GM08714 (cell line): ENCODE results near the gene FGA.
"Not testable (repeated sequence)": the region's sequence is repeated elsewhere in the genome, so short reads cannot be mapped to it uniquely, and the experiment has no call there.

Experiments
- H3K4me3 ChIP-seq: fragments of 200-500 bp; sonication (Bioruptor generic); 2 replicates; pipeline ENCODE4 v1.5.1; 2014; ENCODE audit warnings: mild to moderate bottlenecking, low read length, inconsistent platforms
- ZNF274 ChIP-seq: IDR thresholded peaks from 2 replicates; pipeline ENCODE4 v1.6.1; 2012; ENCODE audit warnings: mild to moderate bottlenecking, low read depth, low read length

FGA gene

DNA sequence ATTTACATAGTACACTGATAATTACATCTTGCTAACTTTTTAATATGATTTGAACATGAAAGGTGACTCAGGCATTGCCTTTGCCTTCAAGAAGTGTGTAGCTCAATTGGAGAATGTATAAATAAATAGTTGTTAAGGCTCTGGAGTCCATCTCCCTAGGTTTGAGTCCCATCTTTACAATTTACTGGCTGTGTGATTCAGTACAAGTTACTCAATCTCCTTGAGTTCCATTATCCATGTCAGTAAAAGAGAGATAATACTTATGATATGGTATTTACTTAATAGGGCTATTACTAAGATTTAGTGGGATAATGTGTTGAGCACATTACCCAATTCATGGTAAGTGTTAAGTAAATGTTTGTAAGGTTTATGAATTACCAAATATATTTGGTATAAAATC lies 23.8 kb upstream of the FGA start:
- no peak overlapping the region for H3K4me3 ChIP-seq
- no peak for TF ChIP-seq ZNF274

GRCh38 chr4:154612472-154613414 lies 22.2 kb upstream of the FGA start, which contains the start of gene FGG:
Gene FGG, minus strand, starts transcription at chr4:154612656. Its CDS starts 47 bp downstream, at chr4:154612609.
- TF ChIP-seq ZNF274, result no peak
- H3K4me3 ChIP-seq, result no peak within 1 kb of the TSS

DNA sequence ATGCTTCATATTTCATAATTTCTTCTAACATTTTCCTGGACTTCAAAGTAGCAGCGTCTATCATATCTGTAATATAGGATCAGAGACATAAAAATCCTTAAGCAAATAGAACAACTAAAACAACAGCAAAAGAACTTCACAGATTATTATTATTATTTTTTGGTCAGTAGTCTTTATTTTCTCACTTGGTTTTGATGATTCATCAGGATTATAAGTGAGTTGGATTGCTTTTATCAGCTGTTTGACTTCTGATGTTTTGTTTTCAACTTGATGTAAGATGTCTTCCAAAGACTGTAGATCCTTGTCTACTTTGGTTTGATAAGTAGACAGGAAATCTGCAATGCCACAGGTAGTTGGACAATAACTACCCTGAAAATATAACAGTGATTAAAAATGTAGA lies 21.3 kb upstream of the FGA start:
- no peak for TF ChIP-seq ZNF274
- H3K4me3 ChIP-seq, result no peak overlapping the region

GRCh38 chr4:154610582-154610981 lies 20.0 kb upstream of the FGA start:
- H3K4me3 ChIP-seq, result no peak overlapping the region
- no peak for TF ChIP-seq ZNF274

DNA sequence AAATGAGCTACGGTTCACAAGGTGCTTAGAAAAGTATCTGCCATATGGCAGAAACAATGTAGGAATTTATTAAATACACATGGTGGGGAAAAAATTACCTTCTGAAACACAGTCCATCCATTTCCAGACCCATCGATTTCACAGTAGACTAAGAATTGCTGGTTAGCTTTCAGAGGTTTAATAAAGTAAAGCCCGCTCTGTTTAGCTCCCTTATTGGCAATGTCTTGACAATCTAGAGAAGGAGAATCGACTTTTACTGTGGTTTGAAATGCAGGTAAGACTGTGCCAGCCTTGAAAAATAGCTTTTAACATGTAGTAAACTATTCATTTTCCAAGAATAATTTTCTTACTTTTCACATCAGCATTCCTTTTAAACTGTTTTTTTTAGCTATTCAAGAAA lies 19.0 kb upstream of the FGA start:
- TF ChIP-seq ZNF274, result no peak
- H3K4me3 ChIP-seq, result no peak overlapping the region

GRCh38 chr4:154608361-154609252 lies 18.1 kb upstream of the FGA start:
- TF ChIP-seq ZNF274, result no peak
- H3K4me3 ChIP-seq, result no peak overlapping the region

GRCh38 chr4:154606728-154607723 lies 16.5 kb upstream of the FGA start:
- no peak for TF ChIP-seq ZNF274
- no peak overlapping the region for H3K4me3 ChIP-seq

GRCh38 chr4:154604696-154605200 lies 14.2 kb upstream of the FGA start:
- no peak for TF ChIP-seq ZNF274
- no peak overlapping the region for H3K4me3 ChIP-seq

DNA sequence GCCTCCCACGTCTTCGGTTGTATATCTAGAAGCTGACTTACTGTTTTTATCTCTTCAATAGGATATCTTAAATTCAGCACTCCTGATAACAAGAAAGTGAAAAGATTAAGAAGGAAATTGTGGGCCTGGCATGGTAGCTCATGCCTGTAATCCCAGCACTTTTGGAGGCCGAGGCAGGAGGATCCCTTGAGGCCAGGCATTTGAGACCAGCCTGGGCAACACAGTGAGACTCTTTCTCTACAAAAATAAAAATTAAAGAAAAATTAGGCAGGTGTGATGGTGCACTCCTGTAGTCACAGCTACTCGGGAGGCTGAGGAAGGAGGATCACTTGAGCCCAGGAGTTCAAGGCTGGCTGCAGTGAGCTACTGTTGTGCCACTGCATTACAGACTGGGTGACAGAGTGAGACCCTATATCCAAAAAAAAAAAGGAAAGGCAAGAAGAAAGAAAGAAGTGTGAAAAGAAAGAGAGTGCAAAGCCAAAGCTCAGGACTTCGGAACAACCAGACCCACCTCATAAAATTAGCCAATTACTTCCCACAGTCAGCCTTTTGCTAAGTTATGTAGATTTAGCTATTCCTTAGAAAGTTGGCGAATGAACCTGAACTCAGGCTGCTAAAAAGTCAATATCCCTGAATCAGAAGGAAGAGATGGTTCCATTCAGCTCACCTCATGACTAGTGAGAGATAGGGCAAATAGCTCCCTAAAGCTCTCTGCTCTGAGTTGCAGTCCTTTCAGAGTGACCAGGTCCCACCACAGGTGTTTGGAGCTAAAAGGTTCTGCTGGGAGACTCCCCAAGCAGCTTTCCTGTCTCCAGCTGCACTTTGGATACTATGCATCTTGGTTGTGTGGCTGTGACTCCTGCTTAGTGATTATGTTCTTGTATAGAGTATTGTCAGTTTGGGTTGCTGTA lies 12.7 kb upstream of the FGA start:
- no peak overlapping the region for H3K4me3 ChIP-seq
- TF ChIP-seq ZNF274, result no peak

DNA sequence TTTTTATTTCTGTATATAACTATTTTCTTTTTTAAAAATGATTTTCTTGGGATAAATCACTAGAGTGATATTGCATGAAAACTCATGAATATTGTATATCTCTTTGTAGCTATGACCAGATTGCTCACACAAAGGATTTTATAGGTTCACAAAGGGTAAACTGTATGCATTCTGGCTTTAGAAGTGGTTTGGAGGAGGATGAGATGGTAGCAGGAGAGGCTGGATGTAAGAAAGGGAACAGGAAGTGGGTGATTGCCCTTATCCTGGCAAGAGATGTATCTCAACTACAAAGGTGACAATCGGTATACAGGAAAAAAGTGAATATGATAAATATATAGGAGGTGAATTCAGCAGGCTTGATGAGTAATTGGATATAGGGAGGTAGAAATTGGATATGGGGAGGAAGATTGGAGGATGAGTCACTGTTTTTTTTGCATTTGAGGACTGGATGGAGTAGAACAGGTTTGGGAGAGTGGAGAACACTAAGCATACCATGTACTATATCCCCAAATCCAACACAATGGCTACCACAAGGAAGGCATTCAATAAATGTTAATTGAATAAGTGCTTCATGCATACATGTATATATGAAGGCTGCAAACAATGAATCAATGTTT lies 12.0 kb upstream of the FGA start:
- no peak for TF ChIP-seq ZNF274
- no peak overlapping the region for H3K4me3 ChIP-seq

DNA sequence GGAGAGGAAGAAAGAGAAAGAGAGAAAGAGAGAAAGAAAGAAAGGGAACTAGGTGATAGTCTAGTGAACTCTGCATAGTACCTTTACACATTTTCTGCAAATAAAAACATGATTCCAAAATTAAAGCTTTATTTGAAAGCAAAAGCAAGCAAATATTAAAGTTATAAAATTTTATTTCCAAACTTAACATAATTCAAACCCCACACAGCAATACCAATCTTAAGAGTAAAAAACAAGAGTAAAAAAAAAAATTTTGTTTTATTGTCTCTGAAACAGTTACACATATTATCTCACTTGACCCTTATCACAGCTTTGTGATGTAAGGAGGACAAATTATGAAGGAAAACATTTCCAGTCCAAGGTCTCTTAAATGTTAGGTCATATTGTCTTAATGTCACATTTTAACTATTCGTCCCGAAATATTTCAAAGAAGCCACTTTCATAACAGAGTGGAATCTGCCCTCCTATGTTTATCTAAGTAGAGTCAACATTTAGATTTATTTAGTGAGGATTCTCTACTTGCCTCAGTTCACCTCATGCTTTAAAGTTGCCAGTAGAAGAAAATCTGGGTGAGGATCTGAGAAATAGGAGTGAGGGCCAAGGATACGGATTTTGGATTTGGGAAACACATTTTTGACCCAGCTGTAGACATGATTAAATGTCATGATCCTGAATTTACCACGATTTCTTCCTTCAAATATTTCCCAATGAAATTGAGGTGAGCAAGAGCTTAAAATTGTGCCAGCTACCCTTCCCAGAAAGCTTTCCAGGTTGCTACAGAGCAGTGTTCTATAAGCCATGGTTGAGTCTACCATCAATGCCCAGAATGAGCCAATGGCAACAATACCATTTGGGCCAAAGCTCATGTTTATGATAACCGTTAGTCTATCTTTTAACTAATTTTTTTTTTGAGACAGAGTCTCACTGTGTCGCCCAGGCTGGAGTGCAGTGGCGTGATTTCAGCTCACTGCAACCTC lies 7.5 kb upstream of the FGA start:
- TF ChIP-seq ZNF274, result no peak
- H3K4me3 ChIP-seq, result no peak overlapping the region

DNA sequence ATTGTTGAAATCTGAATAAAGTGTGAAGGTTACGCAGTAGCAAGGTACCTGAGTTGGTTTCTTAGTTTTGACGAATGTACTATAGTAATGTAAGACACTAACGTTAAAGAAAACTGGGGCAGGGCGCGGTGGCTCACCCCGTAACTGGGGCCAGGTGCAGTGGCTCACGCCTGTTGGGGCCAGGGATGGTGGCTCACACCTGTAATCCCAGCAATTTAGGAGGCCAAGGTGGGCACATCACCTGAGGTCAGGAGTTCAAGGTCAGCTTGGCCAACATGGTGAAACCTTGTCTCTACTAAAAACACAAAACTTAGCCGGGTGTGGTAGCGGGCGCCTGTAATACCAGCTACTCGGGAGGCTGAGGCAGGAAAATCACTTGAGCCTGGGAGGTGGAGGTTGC lies 6.7 kb upstream of the FGA start:
- H3K4me3 ChIP-seq, result not testable (repeated sequence)
